ENCODE measurements around the gene RBBP5. TPM values are rescaled to one million over a fixed set of nuclear protein-coding genes. Genes with fewer than 3 reads are reported as not detected.

Gene RBBP5
- total RNA-seq, 1 donor = 24.2 TPM

DNA sequence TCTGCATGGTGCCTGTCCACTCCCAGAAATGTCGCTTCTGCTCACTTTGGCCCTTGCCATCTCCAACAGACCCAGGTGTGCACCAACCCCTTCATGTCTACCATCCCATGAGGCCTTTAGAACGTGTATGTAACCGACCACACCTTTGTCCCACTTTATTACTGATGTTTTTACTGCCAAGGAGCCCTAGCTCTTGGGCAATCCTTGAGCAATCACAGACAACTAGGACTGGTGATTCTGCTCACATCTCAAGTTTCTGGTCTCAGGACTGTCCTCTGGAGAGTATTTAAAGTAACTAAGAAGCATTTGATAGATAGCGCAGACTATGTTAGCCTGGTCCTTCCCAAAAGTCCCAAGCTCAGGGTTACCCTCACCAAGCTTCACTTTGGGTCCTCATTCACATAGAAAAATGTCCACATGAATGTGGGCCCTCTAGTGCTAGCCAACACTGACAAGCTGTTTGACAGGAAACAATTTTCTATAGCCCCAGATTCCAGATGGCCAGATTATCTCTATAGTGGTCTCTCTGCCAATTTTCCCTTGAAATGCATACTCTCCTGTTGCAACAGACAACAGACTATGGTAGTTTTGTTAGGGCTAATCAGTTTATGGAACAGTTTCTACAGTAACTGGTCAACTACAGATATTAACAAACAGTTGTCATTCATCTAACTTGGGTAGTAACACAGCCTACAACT is 30.6 kb downstream of the RBBP5 start:
- DNase-seq (ENCODE audit: low read depth) = peak; percentile 30
- TF ChIP-seq, protein P1, sequence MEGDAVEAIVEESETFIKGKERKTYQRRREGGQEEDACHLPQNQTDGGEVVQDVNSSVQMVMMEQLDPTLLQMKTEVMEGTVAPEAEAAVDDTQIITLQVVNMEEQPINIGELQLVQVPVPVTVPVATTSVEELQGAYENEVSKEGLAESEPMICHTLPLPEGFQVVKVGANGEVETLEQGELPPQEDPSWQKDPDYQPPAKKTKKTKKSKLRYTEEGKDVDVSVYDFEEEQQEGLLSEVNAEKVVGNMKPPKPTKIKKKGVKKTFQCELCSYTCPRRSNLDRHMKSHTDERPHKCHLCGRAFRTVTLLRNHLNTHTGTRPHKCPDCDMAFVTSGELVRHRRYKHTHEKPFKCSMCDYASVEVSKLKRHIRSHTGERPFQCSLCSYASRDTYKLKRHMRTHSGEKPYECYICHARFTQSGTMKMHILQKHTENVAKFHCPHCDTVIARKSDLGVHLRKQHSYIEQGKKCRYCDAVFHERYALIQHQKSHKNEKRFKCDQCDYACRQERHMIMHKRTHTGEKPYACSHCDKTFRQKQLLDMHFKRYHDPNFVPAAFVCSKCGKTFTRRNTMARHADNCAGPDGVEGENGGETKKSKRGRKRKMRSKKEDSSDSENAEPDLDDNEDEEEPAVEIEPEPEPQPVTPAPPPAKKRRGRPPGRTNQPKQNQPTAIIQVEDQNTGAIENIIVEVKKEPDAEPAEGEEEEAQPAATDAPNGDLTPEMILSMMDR (IDR thresholded peaks at IDR 0.05; ENCODE audit: insufficient read depth, low read length) = no peak
- no peak overlapping the region for H3K4me3 ChIP-seq (ENCODE audit: low read depth, low read length)

DNA sequence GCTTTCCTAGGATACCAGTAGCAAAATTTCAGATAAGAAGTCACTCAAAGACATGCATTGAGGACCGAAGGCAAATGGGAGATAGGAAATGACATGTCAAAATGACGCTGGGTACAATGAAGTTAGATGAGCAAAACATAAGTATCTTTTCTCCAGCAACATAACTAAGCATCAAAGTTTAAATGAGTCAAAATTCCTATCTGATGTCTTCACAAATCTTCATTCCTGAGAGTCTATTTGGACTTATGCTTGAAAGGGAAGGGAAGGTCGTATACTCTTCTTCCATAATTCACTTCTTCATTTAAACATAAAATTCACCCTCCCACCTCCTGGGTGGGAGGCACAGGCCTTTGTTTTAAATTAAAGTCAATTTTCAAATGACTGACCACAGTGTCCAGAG is 33.4 kb downstream of the RBBP5 start:
- TF ChIP-seq, protein P1 (IDR thresholded peaks at IDR 0.05; ENCODE audit: insufficient read depth, low read length) = no peak
- no peak overlapping the region for H3K4me3 ChIP-seq (ENCODE audit: low read depth, low read length)
- no peak for DNase-seq (ENCODE audit: low read depth)

DNA sequence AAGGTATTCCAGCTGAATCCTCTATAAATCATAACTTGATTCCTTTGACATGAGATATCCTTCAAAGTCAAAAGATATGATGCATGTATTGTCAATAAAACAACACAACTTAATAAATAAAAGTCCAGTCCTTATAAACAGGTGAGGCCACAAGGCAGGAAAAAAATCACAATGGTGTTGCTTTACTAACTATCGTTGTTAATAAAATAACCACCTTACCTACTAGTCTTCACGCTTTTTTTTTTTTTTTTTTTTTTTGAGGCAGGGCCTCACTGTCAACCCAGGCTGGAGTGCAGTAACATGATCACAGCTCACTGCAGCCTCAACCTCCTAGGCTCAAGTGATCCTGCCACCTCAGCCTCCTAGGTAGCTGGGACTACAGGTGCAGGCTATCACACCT is 37.4 kb downstream of the RBBP5 start, which contains the start of gene TMEM81:
TSS of gene TMEM81 (minus strand) at position 101 of the 400 bp plus-strand sequence. CDS start 140 bp downstream, outside the sequence.
- H3K4me3 ChIP-seq (ENCODE audit: low read depth, low read length) = no peak within 1 kb of the TSS
- TF ChIP-seq, protein P1 (IDR thresholded peaks at IDR 0.05; ENCODE audit: insufficient read depth, low read length) = no peak
- DNase-seq (ENCODE audit: low read depth) = no peak

DNA sequence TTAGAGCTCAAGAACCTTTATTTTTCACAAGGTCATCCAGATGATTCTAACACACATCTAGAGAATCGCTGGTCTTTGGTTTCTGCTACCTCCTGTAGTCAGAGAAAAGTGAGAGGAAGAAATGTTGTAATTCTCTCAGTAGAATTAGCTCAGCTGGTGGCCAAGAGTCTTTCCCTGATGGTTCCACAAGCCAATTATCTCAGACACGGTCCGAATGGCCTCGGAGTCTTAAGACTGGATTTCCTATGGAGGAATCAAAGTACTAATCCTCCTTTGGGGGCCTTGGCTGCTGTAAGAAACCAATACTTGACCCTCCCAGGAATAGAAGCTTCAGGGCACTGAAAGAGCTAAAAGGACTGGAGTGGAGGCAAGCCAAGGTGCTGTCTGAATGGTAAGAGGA is 39.3 kb downstream of the RBBP5 start:
- TF ChIP-seq, protein P1 (IDR thresholded peaks at IDR 0.05; ENCODE audit: insufficient read depth, low read length) = no peak
- H3K4me3 ChIP-seq (ENCODE audit: low read depth, low read length) = no peak overlapping the region
- DNase-seq (ENCODE audit: low read depth) = no peak

DNA sequence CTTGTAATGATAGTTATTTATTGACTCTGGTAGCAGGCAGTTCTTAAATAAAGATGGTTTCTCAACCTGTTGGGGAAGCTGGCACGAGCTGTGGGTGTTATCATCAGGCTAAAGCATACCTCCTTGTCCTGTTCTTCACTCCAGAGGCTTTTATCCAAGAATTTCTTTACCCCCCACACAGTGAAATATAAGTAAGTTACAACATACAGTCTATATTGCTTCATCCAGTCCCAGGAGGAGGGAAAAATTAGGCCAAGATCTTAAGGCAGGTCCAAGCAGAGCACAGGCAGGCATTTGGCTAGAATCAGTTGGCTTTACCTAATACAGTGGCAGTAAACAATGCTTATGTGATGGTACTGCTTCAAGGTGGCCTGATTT is 43.9 kb downstream of the RBBP5 start:
- H3K4me3 ChIP-seq (ENCODE audit: low read depth, low read length) = no peak overlapping the region
- peak; percentile 69 for DNase-seq (ENCODE audit: low read depth)
- TF ChIP-seq, protein P1 (IDR thresholded peaks at IDR 0.05; ENCODE audit: insufficient read depth, low read length) = no peak

DNA sequence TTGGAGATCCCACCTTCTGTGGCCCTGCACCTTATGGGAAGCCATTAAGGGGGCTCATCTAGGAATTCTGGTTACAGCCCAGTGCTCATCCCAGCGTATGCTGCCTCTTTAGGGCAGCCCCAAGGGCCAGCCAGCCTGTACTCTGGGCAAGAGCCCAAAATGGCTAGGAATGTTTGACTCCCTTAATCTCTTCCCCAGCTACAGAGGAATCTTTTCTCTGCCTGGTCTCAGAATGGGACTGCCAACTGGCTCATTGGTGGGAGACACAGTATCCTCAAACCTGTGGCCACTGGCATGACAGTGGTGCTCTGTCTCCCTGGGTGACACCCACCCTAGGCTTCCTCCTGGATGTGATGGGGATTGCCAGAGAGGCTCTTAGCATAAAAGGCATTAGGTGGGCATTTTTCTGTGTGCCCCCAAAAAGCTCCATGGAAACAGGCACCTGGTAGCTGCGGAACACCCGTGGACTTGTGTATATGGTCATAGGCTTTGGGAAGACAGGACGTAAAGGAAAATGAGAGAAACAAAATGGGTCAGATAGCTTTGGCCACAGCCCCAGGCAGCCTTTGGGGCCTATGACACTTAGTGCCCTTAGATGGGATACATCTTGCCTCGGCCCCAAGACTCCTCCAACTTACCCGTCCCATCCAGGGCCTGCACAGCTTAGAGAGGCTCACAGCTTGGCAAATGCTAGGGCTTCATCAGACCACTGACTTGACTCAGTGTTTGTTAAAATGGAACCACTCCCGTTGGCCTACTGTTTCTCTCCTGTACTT is 44.4 kb downstream of the RBBP5 start:
- TF ChIP-seq, protein P1 (IDR thresholded peaks at IDR 0.05; ENCODE audit: insufficient read depth, low read length) = no peak
- peak; percentile 42 for DNase-seq (ENCODE audit: low read depth)
- no peak overlapping the region for H3K4me3 ChIP-seq (ENCODE audit: low read depth, low read length)
